Activated CD8-positive, alpha-beta T cell treated with anti-CD3 and anti-CD28 coated beads for 36 hours (primary cell): ENCODE measurements around the gene KCTD16. TPM values are rescaled to one million over a fixed set of nuclear protein-coding genes. Genes with fewer than 3 reads are reported as not detected.

ENCODE experiments used
- ATAC-seq: fragments of 200-7000 bp; cut with Tn5 transposase; one replicate; pipeline ENCODE4 v1.10.0; 2021; ENCODE audit warnings: mild to moderate bottlenecking, moderate library complexity
- CTCF ChIA-PET: fragments of 350-600 bp; sonication (Branson Sonifier 250); formaldehyde crosslinking; loops from one replicate; lab custom pipeline; 2021; ENCODE audit warnings: antibody characterized with exemption; lab: Charles Lee
- POLR2A ChIA-PET: fragments of 350-600 bp; sonication (Branson Sonifier 250); formaldehyde crosslinking; loops from one replicate; lab custom pipeline; 2021; ENCODE audit warnings: antibody characterized with exemption; lab: Charles Lee
- DNase-seq: peaks from one replicate; pipeline ENCODE4 v3.0.0-alpha.2; 2020
- H3K27ac Mint-ChIP-seq: one replicate; pipeline ENCODE4 v1.8.0; 2021; ENCODE audit warnings: mild to moderate bottlenecking, mixed read lengths
- H3K27me3 Mint-ChIP-seq: one replicate; pipeline ENCODE4 v1.8.0; 2021; ENCODE audit warnings: mixed read lengths
- H3K36me3 Mint-ChIP-seq: one replicate; pipeline ENCODE4 v1.8.0; 2021; ENCODE audit warnings: low read depth, mixed read lengths
- H3K4me1 Mint-ChIP-seq: one replicate; pipeline ENCODE4 v1.8.0; 2021; ENCODE audit warnings: low read depth, mixed read lengths
- H3K4me3 Mint-ChIP-seq: one replicate; pipeline ENCODE4 v1.8.0; 2021; ENCODE audit warnings: mild to moderate bottlenecking, moderate library complexity, mixed read lengths
- H3K9me3 Mint-ChIP-seq: one replicate; pipeline ENCODE4 v1.8.0; 2021; ENCODE audit warnings: mixed read lengths
- CTCF ChIP-seq: fragments of 200-600 bp; IDR thresholded peaks from one replicate; pipeline ENCODE4 v1.8.0; 2022; ENCODE audit warnings: antibody characterized with exemption, mild to moderate bottlenecking
- intact Hi-C: fragments of 100-400 bp; cut with micrococcal nuclease; formaldehyde crosslinking; loops from one replicate; pipeline ENCODE4 v1.10.0; 2022
- total RNA-seq, 2 experiments: library from RNA; stranded (reverse); gene quantifications; one replicate each; pipeline ENCODE4 v1.2.3, GENCODE V29; 2021

Gene KCTD16
- total RNA-seq, 2 experiments from 2014 or later = 0.27 to 0.29 TPM

- ChIA-PET CTCF (no interaction called here), POLR2A (interaction anchor here (0.5 kb wide), 1 partner anchor 18 kb away, joined by 3 read pairs; no protein-coding TSS in a partner anchor)
- no peak for TF ChIP-seq CTCF
- ATAC-seq (no peak), DNase-seq (no peak)
- Mint-ChIP-seq H3K27me3 (no peaks in the 10 kb centered on the region), H3K36me3 (no peaks in the 10 kb centered on the region), H3K27ac (no peak overlapping the region), H3K4me1 (no peaks in the 10 kb centered on the region), H3K9me3 (no peaks in the 10 kb centered on the region), H3K4me3 (no peak overlapping the region)
- intact Hi-C loops = no loop called here
Observed at GRCh38 chr5:144331361-144331760, 160.7 kb downstream of the KCTD16 start.

- no peak for TF ChIP-seq CTCF
- no peak for DNase-seq
- POLR2A ChIA-PET = no interaction called here
- Mint-ChIP-seq H3K27me3 (no peaks in the 10 kb centered on the region), H3K4me1 (no peaks in the 10 kb centered on the region), H3K36me3 (no peaks in the 10 kb centered on the region), H3K27ac (no peak overlapping the region), H3K4me3 (no peak overlapping the region), H3K9me3 (no peaks in the 10 kb centered on the region)
- no peak for ATAC-seq
- CTCF ChIA-PET = no interaction called here
- intact Hi-C loops = no loop called here
Observed at GRCh38 chr5:144332265-144332664, 161.6 kb downstream of the KCTD16 start.

GRCh38 chr5:144333336-144333920, 162.8 kb downstream of the KCTD16 start:
- Mint-ChIP-seq H3K27me3 (no peaks in the 10 kb centered on the region), H3K9me3 (no peaks in the 10 kb centered on the region), H3K27ac (no peak overlapping the region), H3K4me1 (no peaks in the 10 kb centered on the region), H3K36me3 (no peaks in the 10 kb centered on the region), H3K4me3 (no peak overlapping the region)
- ChIA-PET POLR2A (no interaction called here), CTCF (no interaction called here)
- no peak for TF ChIP-seq CTCF
- intact Hi-C loops = no loop called here
- no peak for ATAC-seq
- no peak for DNase-seq

GRCh38 chr5:144335561-144335960, 164.9 kb downstream of the KCTD16 start:
- ATAC-seq (no peak), DNase-seq (no peak)
- H3K27ac Mint-ChIP-seq = no peak overlapping the region
- H3K4me3 Mint-ChIP-seq = no peak overlapping the region
- no peaks in the 10 kb centered on the region for H3K36me3 Mint-ChIP-seq
- H3K4me1 Mint-ChIP-seq = no peaks in the 10 kb centered on the region
- no peaks in the 10 kb centered on the region for H3K9me3 Mint-ChIP-seq
- ChIA-PET POLR2A (interaction anchor here (0.6 kb wide), 1 partner anchor 781 kb away, joined by 4 read pairs; no protein-coding TSS in a partner anchor), CTCF (no interaction called here)
- TF ChIP-seq CTCF = no peak
- H3K27me3 Mint-ChIP-seq = peaks cover 1% of the 10 kb centered on the region
- intact Hi-C loops = no loop called here

GRCh38 chr5:144336191-144336961, 165.7 kb downstream of the KCTD16 start:
- H3K27ac Mint-ChIP-seq = no peak overlapping the region
- ChIA-PET CTCF (no interaction called here), POLR2A (no interaction called here)
- no peaks in the 10 kb centered on the region for H3K9me3 Mint-ChIP-seq
- H3K4me1 Mint-ChIP-seq = no peaks in the 10 kb centered on the region
- TF ChIP-seq CTCF = no peak
- H3K27me3 Mint-ChIP-seq = peaks cover 1% of the 10 kb centered on the region
- DNase-seq = no peak
- H3K36me3 Mint-ChIP-seq = no peaks in the 10 kb centered on the region
- ATAC-seq = no peak
- H3K4me3 Mint-ChIP-seq = no peak overlapping the region
- intact Hi-C loops = no loop called here
